K562 (cell line): Measurements from ENCODE around the gene MAPK13.

Experiments
- COPS2 ChIP-seq: fragments of 450-650 bp; conservative IDR thresholded peaks from 2 replicates; pipeline ENCODE4 v1.6.1; 2016; ENCODE audit warnings: mild to moderate bottlenecking, moderate library complexity
- MAFK ChIP-seq: IDR thresholded peaks from 2 replicates; pipeline ENCODE4 v1.6.1; 2011; ENCODE audit warnings: low read length, improper control_type of control experiment
- ZNF143 ChIP-seq: sonication (generic); formaldehyde crosslinking; IDR thresholded peaks from 2 replicates; pipeline ENCODE4 v1.9.0; 2022; ENCODE audit warnings: mild to moderate bottlenecking, missing genetic modification reagents
- TF ChIP-seq, protein P1 (sequence below), 3 experiments: IDR thresholded peaks in 2 of 3; conservative IDR thresholded peaks in 1 of 3; 2 replicates each; pipeline ENCODE4 v1.5.1; 2011 to 2012; ENCODE audit warnings: low read length in 3 of 3, mild to moderate bottlenecking in 3 of 3, control low read depth in 2 of 3, improper control_type of control experiment in 1 of 3, inconsistent platforms in 1 of 3, low read depth in 1 of 3, mixed read lengths in 1 of 3, moderate library complexity in 1 of 3; ENCODE audit not compliant: insufficient read depth in 2 of 3
- TF ChIP-seq, protein P2 (sequence below), 2 experiments: fragments of 450-650 bp; formaldehyde crosslinking in 1 of 2; IDR thresholded peaks; 2 replicates each; pipeline versions ENCODE4 v1.4.0 to v1.6.1; 2014 to 2020; ENCODE audit warnings: mild to moderate bottlenecking in 2 of 2, borderline replicate concordance in 1 of 2, low read depth in 1 of 2
- TF ChIP-seq, protein P3 (sequence below): fragments of 450-650 bp; formaldehyde crosslinking; IDR thresholded peaks from 2 replicates; pipeline ENCODE4 v1.4.0; 2020; ENCODE audit warnings: mild to moderate bottlenecking, moderate library complexity

DNA sequence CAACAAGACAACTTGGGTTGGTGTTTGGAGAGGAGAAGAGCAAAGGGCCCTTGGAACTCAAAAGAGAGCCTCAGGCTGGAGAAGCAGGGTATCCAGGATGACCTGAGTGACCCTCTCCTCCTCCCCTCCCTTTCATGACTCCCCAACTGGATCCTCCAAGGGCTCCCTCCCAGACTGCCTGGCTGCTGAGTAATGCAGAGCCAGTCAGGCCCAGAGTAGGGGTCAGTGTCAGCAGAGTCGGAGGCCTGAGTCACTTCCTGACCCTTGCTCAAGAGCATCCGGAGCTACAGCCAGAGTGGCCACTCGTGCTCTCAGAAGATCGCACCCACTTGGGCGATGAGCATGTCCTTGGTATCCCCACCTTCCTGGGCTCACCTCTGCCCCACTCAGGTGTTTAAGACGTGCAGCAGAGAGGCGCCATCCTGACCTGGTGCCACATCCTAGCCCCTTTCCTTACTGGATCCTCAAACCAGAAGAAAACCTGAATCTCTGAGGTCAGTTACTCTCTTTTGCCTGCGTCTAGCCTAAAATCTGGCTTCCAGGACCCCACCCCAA is 2.8 kb upstream of the MAPK13 start:
- TF ChIP-seq, protein P1, sequence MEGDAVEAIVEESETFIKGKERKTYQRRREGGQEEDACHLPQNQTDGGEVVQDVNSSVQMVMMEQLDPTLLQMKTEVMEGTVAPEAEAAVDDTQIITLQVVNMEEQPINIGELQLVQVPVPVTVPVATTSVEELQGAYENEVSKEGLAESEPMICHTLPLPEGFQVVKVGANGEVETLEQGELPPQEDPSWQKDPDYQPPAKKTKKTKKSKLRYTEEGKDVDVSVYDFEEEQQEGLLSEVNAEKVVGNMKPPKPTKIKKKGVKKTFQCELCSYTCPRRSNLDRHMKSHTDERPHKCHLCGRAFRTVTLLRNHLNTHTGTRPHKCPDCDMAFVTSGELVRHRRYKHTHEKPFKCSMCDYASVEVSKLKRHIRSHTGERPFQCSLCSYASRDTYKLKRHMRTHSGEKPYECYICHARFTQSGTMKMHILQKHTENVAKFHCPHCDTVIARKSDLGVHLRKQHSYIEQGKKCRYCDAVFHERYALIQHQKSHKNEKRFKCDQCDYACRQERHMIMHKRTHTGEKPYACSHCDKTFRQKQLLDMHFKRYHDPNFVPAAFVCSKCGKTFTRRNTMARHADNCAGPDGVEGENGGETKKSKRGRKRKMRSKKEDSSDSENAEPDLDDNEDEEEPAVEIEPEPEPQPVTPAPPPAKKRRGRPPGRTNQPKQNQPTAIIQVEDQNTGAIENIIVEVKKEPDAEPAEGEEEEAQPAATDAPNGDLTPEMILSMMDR (IDR thresholded peaks at IDR 0.05 in 2 of 3, conservative IDR thresholded peaks at IDR 0.05 in 1 of 3; ENCODE audit: insufficient read depth in 2 of 3, low read depth in 1 of 3, low read length in 3 of 3), result no peak
- no peak for TF ChIP-seq ZNF143 (CRISPR knock-in tag)
- TF ChIP-seq MAFK, result peak; percentile 77
- TF ChIP-seq, protein P2, sequence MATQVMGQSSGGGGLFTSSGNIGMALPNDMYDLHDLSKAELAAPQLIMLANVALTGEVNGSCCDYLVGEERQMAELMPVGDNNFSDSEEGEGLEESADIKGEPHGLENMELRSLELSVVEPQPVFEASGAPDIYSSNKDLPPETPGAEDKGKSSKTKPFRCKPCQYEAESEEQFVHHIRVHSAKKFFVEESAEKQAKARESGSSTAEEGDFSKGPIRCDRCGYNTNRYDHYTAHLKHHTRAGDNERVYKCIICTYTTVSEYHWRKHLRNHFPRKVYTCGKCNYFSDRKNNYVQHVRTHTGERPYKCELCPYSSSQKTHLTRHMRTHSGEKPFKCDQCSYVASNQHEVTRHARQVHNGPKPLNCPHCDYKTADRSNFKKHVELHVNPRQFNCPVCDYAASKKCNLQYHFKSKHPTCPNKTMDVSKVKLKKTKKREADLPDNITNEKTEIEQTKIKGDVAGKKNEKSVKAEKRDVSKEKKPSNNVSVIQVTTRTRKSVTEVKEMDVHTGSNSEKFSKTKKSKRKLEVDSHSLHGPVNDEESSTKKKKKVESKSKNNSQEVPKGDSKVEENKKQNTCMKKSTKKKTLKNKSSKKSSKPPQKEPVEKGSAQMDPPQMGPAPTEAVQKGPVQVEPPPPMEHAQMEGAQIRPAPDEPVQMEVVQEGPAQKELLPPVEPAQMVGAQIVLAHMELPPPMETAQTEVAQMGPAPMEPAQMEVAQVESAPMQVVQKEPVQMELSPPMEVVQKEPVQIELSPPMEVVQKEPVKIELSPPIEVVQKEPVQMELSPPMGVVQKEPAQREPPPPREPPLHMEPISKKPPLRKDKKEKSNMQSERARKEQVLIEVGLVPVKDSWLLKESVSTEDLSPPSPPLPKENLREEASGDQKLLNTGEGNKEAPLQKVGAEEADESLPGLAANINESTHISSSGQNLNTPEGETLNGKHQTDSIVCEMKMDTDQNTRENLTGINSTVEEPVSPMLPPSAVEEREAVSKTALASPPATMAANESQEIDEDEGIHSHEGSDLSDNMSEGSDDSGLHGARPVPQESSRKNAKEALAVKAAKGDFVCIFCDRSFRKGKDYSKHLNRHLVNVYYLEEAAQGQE (IDR thresholded peaks at IDR 0.05; ENCODE audit: borderline replicate concordance), result peak; percentile 42
- TF ChIP-seq, protein P2 (CRISPR knock-in tag; IDR thresholded peaks at IDR 0.05; ENCODE audit: low read depth), result no peak
- TF ChIP-seq, protein P3, sequence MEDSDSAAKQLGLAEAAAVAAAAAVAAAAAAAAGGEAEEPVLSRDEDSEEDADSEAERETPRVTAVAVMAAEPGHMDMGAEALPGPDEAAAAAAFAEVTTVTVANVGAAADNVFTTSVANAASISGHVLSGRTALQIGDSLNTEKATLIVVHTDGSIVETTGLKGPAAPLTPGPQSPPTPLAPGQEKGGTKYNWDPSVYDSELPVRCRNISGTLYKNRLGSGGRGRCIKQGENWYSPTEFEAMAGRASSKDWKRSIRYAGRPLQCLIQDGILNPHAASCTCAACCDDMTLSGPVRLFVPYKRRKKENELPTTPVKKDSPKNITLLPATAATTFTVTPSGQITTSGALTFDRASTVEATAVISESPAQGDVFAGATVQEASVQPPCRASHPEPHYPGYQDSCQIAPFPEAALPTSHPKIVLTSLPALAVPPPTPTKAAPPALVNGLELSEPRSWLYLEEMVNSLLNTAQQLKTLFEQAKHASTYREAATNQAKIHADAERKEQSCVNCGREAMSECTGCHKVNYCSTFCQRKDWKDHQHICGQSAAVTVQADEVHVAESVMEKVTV (CRISPR knock-in tag), result no peak
- TF ChIP-seq COPS2, result no peak
